Measurements from ENCODE around the gene MRPS35.

GRCh38 chr12:27709212-27709931, 1.3 kb upstream of the MRPS35 start:
- TF ChIP-seq CTCF (IDR thresholded peaks at IDR 0.05) (no peak), POLR2A (IDR thresholded peaks at IDR 0.05) (no peak), POLR2AphosphoS5 (IDR thresholded peaks at IDR 0.05) (no peak)
